DMS153 (cell line): ENCODE results near the gene SRSF12.

Source experiments
- DNase-seq: peaks from one replicate; lab custom pipeline; 2025; lab: John Stamatoyannopoulos, UW

SRSF12 gene

DNA sequence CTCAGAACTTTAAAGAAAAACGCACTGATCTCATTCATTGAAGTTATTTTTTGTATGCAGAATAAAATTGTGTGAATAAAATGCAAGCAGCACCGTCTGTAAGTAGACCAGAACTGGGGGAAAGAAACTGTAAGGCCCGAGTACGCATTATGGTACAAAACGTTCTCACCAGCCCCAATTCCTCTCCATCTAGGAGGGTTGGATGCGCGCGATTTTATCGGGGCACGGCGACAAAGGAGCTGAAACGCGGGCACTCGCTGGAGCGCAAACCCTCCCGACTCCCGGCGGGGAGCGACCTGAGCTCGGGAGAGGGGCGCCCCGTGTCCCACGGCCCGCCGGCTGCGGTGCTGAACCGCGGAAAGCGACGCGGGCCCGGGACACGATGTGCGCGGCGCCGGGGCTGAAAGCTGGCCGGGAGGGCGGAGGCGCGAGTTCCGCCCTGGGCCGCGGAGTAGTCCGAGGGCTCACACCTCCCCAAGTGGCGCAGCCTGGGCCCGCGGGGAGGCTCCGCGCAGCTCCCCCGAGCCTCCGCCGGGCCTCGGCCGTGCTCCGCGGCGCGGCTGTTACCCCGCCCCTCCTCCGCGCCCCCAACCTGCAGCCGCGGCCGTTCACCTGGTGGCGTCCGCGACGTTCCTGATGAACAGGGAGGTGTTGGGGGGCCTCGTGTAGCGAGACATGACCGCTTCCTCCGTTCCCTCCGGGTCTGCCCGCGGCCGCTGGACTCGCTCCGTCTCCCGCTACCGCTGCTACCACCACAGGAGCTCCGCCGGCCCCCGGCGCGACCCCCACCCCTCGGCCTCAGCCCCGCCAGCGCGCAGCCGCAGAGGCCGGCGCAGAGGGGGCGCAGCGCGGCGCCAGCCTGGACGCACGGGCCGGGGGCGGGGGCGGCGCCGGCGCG lies at the start of gene SRSF12:
SRSF12 (minus strand) TSS at position 861 of the 898 bp plus-strand sequence; CDS start at position 677, 184 bp downstream.
- peak; percentile 51 for DNase-seq

DNA sequence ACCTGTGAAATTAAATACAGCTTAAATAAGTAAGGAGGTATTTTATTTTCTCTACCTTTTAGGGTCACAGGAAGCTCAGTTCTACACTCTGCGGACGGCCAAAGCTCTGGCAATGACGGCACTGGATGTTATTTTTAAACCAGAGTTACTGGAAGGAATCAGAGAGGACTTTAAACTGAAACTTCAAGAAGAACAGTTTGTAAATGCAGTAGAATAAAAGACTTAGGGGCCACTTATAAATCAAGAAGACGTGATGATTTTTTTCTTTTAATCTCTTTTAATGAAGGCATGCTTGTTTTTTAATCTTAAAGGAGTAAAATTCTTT lies 44.1 kb upstream of the SRSF12 start:
- no peak for DNase-seq

DNA sequence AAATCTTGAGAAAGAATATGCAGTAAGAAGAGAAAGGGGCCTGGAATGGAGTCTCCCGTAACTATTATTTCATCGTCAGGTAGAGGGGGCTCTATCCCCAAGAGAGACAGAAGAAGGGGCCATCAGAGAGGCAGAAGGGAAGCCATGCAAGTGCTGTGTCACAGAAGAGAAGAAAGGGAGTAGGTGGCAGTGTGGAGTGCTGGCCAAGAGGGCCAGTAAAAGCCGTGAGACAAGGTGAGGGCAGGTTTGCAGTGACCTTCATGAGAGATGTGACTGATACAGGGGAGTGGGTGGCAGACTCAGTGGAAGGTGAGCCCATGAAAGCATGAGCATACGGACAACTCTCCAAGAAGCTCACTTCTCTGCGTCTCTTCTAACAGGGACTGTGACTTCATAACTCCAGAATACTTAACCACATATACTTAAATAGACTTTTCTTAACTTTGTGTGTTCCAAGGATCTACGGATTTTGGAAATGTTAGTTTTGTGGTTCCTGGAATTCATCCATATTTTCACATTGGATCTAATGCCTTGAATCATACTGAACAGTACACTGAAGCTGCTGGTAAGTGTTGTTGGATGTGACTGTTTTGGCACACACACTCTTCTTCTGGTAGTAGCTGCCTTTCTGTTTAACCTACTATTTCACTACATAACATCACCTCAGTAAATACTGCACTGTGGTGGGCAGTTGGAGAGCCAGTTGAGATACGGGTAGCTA lies 43.6 kb upstream of the SRSF12 start:
- DNase-seq = no peak

DNA sequence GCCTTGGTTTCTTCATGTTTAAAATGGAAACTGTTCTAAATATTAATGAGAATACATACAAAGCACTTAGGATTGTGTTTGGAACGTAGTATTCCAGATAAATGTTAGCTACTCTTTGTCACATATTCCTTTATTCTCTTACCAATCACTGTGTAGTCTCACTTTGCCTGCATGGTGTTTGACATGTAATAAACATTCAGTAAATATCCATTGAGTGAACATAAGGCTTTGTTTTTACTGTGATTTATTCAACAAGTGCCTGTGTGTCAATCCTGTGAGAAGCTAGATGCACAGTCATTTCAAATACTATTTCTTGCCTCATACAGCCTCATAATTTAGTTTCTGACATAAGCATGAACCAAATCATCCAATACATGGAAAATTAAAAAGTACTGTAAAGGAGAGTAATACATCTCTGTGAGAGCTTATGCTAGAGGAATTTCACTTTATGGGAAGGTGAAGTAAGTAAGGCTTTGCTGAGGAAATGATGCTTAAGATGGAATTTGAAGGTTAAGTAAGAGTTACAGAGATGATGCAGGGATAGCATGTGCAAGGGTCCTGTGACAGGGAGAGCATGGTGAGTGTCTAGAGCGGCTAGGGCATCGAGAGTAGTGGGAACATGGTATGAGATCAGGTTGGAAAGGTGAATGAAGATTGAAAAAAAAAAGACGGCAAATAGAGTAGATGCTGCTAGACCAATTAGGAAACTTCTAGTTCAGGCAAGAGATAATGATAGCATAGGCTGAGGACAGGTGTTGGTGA lies 42.6 kb upstream of the SRSF12 start:
- DNase-seq = no peak

DNA sequence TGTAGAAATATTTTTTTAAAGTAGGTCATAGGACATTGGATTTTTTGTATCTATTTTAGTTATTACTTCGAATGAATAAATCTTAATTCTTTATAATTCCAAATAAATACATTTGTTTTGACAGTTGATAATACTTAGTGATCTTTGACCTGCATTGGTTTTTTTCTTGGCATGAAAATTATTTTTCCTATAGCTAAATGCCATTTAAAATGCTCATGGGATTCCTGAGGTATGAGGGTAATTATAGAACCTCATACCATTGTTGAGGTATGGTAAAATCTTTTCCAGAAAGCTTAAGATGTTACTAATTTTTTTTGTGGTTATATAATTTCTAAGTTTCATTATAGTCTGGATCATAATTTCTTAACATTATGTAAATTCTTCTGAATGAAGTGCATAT lies 36.3 kb upstream of the SRSF12 start:
- DNase-seq = no peak

DNA sequence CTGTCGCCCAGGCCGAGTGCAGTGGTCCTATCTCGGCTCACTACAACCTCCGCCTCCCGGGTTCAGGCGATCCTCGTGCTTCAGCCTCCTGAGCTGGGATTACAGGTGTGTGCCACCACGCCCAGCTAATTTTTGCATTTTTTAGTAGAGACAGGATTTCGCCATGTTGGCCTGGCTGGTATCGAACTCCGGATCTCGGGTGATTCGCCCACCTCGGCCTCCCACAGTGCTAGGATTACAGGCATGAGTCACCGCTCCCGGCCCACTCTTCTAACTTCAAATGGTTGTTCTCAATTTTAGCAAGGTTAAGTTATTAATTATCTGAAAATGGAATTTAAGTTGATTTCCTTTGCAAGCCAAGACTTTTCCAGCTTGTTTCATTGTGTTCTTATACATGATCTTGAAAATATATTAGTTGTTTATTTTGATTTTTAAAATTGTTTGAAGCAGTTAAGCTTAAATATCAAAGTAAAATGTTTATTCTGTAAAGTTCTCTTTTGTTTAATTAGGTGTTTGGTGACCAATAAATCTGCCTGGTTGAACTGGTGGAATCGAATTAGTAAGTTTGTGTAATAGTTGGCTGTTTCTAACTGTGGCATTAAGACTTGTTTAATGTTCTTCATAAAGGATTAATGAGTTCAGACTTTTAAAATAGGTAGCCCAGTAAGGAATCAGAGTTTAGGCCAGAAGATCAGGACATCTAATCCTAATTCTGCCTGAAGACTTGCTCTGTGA lies 30.3 kb upstream of the SRSF12 start:
- no peak for DNase-seq

DNA sequence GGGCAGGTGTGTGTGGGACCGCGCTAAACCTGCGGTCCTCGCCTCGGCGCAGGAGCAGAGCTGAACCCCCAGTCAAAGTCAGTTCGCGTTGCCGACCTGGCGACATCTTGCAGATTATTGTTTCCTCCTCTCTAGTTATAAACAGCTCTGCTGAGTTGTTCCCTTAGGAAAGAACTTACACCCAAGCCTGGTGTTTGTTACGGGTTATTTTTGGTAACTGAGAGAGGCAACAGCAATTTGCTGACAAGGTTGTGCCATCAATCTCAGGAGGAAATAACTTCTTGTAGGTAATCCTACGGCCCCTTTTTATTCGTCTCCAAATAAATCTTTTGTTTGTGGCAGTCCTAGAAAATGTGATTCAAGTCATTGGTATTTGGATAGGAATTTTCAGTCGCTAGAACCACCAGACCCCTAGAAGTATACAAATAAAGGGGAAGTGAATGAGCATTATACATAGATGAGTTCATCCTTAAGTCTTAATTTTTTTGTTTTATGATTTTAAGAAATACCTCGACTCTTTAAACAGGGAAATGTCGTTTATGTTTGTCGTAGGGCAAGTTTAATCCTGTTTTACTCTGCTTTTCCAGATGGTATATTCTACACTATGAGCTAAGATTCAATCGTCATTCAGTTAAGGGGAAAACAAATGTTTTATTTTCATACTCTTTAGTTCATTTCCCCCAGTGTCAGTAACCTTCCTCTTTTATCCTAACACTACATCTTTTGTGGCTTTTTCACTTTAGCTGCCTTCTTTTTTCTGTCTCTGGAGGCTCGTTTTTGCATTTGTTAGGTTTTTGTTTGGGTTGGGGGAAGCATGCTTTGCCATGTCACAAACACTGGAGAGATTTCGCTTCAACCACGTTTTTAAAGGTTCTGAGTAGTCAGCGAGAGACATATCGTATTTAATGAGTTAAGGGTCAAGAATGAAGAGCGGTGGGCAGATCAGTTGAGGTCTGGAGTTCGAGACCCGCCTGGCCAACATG lies 29.1 kb upstream of the SRSF12 start:
- peak; percentile 20 for DNase-seq

DNA sequence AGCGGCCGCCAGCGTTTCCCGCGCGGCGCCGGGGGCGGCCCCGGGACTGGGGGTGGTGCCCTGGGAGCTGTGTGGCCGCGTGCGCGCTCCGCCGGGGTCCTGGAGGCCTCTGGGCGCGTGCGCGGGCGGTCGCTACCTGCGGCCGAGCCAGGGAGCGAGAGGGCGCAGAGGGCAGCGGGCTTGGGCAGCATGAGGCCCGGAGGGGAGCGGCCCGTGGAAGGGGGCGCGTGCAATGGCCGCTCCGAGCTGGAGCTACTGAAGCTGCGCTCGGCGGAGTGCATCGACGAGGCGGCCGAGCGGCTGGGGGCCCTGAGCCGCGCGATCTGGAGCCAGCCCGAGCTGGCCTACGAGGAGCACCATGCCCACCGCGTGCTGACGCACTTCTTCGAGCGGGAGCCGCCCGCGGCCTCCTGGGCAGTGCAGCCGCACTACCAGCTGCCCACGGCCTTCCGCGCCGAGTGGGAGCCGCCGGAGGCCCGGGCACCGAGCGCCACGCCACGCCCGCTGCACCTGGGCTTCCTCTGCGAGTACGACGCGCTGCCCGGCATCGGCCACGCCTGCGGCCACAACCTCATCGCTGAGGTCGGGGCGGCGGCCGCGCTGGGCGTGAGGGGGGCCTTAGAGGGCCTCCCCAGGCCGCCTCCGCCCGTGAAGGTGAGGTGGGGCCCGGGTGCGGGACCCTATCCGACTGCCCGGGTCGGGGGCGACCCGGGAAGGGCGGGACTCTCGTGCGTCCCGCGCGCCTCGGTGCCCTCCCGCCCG lies 28.3 kb upstream of the SRSF12 start, which contains the start of gene PM20D2:
PM20D2 (plus strand) TSS at position 100 of the 762 bp plus-strand sequence; CDS start at position 190, 90 bp downstream.
- peak; percentile 55 for DNase-seq

DNA sequence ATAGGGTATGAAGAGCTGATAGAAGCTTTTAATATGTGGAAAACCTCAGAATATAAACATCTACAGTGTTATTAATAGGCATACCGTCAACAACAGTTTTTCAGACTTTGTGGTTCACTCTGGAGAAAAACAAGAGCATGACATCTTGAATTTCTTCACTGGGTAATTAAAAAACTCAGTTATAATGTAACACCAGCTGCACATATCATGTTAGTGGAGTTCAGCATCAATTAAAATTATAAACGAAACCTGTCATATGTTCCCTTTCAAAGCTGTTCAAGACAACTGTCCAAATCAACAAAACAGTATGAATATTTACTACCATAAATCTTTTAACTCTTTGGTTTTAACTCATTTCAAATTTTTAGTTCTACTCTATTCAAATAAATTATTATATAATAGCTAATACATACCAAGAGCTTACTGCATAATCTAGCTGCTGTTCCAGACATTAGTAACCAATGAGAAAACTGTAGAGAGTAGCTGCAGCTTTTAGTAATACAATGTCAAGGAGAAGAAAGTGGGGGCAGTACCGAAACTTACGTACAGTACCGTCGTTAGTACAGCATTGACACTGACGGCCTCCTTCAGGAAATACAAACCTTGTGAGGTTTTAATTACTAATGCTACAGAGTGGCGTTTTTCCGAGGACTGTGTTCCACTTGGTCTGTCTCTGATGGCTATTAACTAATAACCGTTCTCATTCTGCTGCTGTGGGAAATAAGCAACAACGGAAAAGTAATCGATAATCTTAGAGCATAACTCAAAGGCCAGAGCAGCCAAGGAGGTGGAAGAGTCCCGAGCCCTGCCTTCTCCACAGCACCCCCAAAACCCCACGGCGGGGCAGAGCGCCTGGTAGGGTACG lies 27.5 kb upstream of the SRSF12 start:
- DNase-seq = peak; percentile 21

DNA sequence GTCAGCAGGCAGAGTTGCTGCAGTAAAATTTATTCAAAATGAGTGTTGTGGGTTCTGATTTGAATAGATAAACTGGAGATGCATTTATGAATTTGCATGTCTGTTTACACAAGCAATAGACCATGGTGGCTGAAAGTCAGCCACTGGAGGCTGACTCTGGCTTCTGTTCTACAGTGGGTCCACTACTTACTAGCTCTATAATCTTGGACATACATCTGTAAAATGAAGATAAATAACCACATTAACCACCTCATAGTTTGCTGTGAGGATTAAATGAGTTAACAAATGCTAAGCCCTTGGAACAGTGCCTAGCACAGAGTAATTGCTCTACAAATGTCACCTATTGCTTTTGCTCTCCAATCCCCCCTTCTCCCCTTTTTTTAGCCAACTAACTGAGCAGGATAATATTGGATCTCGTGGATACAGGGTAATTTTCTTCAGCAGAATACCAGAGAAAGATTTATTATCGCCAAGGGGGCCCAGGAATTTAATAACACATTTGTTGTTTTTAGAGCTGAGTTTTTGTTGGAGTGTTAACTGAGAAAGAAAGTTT lies 26.6 kb upstream of the SRSF12 start:
- no peak for DNase-seq

DNA sequence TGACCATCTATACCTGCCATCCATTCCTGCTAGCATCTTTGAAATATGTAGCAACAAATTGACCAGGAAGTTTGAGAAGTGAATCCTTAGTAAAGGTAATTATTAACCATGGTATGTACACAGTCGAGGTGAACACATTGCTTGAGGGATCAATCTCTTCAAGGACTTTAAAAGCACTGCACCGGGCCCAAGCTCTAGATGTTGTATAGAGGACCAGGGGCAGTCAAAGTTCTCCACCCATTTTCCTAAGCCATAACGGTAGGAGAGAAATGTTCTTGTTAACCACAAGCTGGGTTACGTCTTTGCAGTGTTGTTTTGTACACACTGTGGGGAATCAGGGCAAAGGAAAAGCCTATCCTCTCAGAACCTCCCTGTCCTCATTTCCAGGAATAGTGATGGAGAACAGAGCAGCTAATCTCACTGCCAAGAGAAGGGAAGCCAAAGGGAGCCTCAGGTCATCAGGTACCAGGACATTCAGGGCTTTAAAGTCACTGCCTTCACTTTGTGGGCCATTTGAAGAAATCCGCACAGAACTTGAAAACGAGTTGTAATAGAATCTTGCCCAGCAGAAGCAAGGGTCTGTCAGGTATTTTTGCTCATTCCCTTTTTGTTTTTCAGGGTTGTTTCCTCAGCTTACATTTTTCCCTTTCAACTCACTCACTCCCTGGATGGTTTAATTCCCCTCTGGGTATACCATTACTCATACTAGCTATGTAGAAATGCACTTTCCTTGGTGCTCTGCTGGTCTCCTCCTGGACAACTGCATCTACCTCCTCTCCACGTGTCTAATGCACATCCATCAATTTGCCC lies 22.7 kb upstream of the SRSF12 start:
- no peak for DNase-seq

DNA sequence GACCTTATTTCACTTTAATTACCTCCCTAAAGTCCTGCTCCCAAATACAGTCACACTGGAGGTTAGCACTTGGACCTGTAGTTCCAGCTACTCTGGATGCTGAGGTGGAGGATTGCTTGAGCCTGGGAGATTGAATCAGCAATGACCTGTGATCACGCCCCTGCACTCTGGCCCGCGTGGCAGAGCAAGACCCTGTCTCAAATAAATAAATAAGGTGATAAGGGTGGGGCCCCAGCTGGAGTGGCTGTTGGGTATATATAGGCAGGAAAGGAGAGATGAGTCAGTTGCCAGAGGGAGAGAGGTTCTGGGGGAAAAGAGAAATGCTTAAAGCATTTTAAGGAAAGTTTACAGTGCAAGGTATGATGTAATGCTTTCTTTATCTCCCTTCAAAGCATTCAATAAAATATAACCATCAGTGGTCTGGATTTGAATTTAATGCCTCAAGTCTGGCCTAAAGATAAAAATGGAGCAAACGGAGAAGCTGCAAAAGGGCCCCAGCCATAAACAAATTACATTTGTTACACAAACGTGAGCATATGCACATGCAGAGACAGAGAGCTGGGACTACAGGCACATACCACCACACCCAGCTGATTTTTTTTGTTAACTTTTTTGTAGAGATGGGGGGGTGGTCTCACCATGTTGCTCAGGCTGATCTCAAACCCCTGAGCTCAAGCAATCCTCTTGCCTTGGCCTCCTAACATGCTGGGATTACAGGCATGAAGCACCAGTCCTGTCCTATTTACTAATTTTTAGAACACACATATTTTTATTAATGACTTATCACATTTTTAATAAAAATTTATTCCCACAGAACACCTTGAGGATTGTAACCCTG lies 21.9 kb upstream of the SRSF12 start:
- DNase-seq = no peak

DNA sequence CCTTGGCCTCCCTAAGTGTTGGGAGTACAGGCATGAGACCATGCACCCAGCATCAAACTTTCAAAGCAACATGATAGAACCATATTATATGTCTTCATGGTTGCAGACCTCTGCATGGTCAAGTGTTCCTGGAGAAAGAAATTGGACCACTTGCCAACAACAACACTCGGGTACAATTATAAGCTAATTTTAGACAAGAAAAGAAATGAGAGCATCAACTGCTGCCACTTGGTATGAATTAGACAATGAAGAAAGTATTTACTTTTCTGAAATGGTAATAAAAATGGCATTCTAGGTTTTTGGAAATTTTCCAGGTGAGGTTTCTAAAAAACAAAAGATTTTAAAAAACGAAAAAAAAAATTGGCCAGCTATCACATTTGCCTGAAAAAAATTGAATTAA lies 20.3 kb upstream of the SRSF12 start:
- DNase-seq = no peak

DNA sequence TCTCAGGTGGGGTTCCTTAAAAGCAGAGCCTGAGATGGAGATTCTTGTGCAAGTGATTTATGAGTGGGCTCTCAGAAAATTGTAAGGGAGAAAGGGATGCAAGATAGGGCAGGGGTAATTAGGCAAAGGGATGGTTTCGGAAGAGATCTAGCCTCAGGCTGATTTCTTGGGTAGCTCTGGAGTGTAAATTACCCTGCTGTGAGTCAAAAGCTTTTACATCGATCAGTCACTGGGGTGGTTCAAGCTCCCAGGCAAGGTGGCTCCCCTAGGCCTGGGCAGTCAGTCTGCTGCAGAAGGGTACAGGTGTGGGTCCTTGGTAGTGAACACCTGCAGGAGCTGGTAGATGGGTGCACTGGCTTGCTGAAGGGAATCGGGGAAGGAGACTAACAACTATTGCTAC lies 16.9 kb upstream of the SRSF12 start:
- no peak for DNase-seq

DNA sequence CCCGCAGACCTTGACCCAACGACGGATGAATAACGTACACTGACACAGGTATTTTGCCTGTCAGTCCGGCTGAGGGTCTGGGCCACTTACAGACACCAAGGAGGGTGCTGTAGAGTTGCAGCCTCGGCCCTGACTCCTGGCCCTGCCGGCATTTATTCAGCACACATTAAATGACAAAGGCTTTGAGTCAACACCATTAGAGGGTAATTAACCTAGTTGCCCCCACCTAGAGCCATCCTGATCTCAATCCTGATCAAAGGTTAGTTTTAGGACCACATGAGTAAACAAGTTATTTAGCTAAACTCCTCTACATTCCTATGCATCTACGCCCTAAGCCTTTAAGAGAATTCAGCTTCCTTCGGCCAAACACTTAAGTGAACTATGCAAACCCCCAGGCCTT lies 16.1 kb upstream of the SRSF12 start:
- no peak for DNase-seq

DNA sequence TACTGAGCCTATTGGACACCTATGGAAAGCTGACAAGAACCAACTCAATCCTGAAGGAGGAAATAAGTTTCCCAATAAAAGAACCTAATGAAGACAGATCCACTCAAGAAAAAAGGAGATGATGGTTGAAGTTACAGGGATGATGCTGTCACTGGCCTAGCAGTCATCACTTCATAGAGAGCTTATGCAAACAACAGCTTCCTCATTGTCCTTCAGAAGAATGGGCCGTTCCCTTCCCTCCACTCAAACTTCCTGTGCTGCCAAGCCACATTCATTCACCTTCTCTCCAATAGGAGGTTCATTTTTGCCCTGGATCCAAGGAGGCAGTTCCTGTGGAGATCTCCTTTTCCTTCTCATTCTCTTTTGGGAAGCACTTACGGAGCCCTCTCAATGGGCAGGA lies 14.2 kb upstream of the SRSF12 start:
- peak; percentile 5 for DNase-seq

DNA sequence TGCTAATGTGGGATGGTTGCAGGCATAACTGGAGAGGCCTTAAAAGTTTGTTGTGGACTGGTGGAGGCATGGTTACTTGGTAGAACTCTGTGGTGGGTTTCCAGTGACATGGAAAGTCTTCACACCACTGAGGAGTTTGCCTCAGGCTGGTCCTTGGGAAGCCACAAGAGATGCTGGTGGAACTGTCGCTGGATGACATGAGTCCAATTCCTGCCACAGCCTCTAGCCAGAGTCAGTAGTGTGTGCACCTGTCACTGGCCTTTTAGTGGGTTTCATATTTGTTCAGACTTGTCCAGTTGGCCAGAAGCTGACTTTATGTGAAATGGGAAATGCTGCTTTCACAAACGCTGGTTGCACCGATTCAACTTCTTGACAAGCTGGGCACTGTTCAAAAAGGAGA lies 13.7 kb upstream of the SRSF12 start:
- no peak for DNase-seq
